BE2C (cell line): ENCODE data around the gene PIP5KL1.
"Not testable (repeated sequence)": the region's sequence is repeated elsewhere in the genome, so short reads cannot be mapped to it uniquely, and the experiment has no call there.

Experiments
- DNase-seq: peaks from one replicate; pipeline ENCODE4 v3.0.0-alpha.2; 2020
- H3K27me3 ChIP-seq: fragments of 250-450 bp; sonication (Bioruptor Pico); 2 replicates; pipeline ENCODE4 v1.5.1; 2020; ENCODE audit warnings: mild to moderate bottlenecking
- H3K36me3 ChIP-seq: fragments of 250-450 bp; sonication (Bioruptor Pico); 2 replicates; pipeline ENCODE4 v1.5.1; 2020; ENCODE audit warnings: mild to moderate bottlenecking
- H3K4me1 ChIP-seq: fragments of 250-450 bp; sonication (Bioruptor Pico); 2 replicates; pipeline ENCODE4 v1.5.1; 2020
- H3K4me3 ChIP-seq: 2 replicates; pipeline ENCODE4 v1.5.1; 2011; ENCODE audit warnings: low read depth, low read length
- H3K9me3 ChIP-seq: fragments of 250-450 bp; sonication (Bioruptor Pico); 2 replicates; pipeline ENCODE4 v1.5.1; 2020
- TF ChIP-seq, protein P1 (sequence below): IDR thresholded peaks from 2 replicates; pipeline ENCODE4 v1.5.1; 2012; ENCODE audit warnings: mild to moderate bottlenecking, low read depth, low read length

Gene PIP5KL1

DNA sequence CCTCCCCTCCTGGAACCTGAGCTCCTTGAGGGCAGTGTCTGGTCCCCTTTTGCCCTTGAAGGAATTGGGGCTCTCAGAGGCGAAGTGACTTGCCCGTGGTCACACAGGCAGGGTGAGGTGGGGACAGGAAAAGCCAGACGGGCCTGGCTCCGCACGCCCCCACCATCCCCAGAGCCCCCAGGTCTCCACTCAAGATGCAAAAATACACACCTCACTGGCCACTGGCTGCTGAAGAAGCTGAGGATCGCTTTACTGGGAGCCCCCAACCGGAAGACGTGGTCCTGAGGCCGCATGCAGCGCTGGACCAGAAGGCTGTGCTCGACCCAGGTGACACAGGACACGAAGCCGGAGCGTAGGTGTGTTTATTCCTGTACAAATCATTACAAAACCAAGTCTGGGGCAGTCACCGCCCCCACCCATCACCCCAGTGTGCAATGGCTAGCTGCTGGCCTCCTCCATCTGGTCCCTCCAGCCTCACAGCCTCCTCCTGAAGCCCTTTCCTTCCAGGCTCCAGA, 45.5 kb downstream of the PIP5KL1 start:
- DNase-seq: no peak
- Histone ChIP-seq H3K9me3 (no peaks in the 10 kb centered on the region), H3K36me3 (peaks cover 28% of the 10 kb centered on the region), H3K4me3 (no peak overlapping the region), H3K4me1 (peaks cover 10% of the 10 kb centered on the region), H3K27me3 (no peaks in the 10 kb centered on the region)
- TF ChIP-seq, protein P1, sequence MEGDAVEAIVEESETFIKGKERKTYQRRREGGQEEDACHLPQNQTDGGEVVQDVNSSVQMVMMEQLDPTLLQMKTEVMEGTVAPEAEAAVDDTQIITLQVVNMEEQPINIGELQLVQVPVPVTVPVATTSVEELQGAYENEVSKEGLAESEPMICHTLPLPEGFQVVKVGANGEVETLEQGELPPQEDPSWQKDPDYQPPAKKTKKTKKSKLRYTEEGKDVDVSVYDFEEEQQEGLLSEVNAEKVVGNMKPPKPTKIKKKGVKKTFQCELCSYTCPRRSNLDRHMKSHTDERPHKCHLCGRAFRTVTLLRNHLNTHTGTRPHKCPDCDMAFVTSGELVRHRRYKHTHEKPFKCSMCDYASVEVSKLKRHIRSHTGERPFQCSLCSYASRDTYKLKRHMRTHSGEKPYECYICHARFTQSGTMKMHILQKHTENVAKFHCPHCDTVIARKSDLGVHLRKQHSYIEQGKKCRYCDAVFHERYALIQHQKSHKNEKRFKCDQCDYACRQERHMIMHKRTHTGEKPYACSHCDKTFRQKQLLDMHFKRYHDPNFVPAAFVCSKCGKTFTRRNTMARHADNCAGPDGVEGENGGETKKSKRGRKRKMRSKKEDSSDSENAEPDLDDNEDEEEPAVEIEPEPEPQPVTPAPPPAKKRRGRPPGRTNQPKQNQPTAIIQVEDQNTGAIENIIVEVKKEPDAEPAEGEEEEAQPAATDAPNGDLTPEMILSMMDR: no peak

DNA sequence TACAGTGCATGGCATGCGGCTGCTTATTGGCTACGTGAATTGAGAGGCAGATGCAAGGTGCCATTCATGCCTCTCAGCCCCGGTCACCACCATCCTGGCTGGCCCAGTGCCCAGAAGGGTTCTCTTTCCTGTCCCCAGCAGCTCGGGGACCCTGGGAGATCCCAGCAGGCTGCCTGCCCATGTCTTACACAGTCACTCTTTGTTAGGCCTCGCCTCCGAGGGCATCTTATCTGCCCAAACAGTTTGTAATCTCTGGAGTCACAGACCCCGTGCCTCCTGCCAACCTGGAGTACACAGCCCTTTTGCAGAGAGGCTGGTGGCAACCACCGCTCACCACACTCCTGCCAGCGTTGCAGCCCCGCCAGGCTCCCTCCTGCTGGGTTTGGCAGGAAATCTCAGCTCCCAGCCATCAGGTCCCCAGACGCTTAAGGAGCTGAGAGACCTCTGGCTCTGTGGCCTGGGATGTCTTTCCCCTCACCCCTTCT, 46.1 kb downstream of the PIP5KL1 start:
- peaks cover 25% of the 10 kb centered on the region for H3K36me3 ChIP-seq
- H3K4me3 ChIP-seq: no peak overlapping the region
- peaks cover 10% of the 10 kb centered on the region for H3K4me1 ChIP-seq
- no peaks in the 10 kb centered on the region for H3K9me3 ChIP-seq
- peak; percentile 74 for DNase-seq
- no peaks in the 10 kb centered on the region for H3K27me3 ChIP-seq
- TF ChIP-seq, protein P1: no peak

DNA sequence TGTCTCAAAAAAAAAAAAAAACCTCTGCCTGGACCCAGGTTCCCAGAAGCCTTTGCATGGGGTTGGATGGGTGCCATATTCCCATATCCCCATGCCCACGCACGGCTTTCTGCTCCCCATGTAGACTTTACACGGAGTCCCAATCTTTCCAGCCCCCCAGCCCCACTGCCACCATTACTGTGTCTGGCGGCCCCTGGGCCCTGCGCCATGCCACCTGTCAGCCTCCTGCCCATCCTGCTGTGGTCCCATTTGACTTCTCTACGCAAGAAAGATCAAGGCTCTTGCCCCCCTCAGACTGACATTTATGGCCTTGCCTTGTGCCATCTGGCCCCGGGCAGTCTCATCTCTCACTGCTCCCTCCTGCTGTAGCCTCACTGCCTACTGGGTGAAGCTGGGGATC, 46.6 kb downstream of the PIP5KL1 start:
- peaks cover 25% of the 10 kb centered on the region for H3K36me3 ChIP-seq
- no peaks in the 10 kb centered on the region for H3K9me3 ChIP-seq
- TF ChIP-seq, protein P1: no peak
- H3K27me3 ChIP-seq: no peaks in the 10 kb centered on the region
- H3K4me3 ChIP-seq: no peak overlapping the region
- no peak for DNase-seq
- peaks cover 10% of the 10 kb centered on the region for H3K4me1 ChIP-seq

DNA sequence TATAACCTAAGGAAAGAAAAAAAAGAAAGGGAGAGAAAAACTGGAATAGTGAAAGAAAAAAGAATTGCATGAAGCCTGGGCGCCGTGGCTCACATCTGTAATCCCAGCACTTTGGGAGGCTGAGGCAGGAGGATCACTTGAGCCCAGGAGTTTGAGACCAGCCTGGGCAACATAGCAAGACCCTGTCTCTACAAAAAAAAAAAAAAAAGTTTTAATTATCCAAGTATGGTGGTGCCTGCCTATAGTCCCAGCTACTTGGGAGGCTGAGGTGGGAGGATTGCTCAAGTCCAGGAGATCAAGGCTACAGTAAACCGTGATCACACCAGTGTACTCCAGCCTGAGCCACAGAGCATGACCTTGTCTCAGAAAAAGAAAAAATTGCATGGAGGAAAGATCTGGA, 48.9 kb downstream of the PIP5KL1 start:
- H3K9me3 ChIP-seq, DNase-seq, H3K27me3 ChIP-seq, H3K36me3 ChIP-seq, H3K4me3 ChIP-seq: not testable (repeated sequence)
- peaks cover 14% of the 10 kb centered on the region for H3K4me1 ChIP-seq

DNA sequence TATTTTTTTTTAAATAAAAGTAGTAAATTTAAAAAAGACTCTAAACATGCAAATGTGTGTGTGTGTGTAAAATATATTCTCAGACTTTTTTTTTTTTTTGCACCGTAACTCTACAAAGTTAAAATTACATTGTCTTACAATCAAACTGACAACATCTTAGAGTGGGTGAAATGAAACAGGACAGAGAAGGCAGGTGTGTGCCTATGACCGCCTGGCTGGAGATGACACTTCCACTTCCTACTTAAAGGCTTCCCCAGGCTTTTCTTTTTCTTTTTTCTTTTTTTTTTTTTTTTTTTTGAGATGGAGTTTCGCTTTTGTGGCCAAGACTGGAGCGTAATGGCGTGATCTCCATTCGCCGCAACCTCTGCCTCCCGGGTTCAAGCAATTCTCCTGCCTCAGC, 50.4 kb downstream of the PIP5KL1 start:
- H3K4me3 ChIP-seq: no peak overlapping the region
- peaks cover 14% of the 10 kb centered on the region for H3K4me1 ChIP-seq
- H3K36me3 ChIP-seq: no peaks in the 10 kb centered on the region
- TF ChIP-seq, protein P1: no peak
- DNase-seq: no peak
- no peaks in the 10 kb centered on the region for H3K9me3 ChIP-seq
- H3K27me3 ChIP-seq: no peaks in the 10 kb centered on the region

DNA sequence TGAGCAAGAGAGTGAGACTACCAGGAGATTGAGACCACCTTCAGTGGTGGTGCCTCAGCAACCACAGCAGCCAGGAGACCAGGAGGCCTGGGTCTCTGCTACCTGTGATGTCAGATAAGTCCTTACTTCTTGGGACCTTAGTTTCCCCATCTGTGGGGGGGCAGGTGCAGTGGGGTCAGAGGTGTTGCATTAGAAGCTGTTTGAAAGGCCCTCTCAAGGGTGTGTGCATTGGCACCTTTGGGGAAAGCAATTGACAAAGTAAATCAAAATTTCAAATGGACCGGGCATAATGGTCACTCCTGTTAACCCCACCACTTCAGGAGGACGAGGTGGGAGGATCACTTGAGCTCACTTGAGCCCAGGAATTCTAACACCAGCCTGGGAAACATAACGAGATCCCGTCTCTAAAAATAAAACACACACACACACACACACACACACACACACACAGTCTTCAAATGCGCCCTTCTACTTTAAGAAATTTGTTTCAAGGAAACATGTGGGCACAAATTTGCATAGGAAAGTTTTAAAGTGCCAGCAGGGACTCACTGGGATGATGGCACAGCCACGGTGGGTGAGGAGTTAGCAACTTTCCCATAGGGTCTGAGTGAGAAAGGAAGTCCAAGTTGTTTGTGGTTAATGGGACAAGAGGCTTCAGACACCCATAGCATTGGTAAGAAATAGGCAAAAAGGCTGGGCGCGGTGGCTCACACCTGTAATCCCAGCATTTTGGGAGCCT, 51.8 kb downstream of the PIP5KL1 start:
- Histone ChIP-seq H3K4me3 (no peak overlapping the region; the same call in 1 of the 2 replicates), H3K36me3 (no peaks in the 10 kb centered on the region), H3K4me1 (peaks cover 4% of the 10 kb centered on the region; the same call in 1 of the 2 replicates), H3K27me3 (no peaks in the 10 kb centered on the region), H3K9me3 (no peaks in the 10 kb centered on the region)
- no peak for DNase-seq
- TF ChIP-seq, protein P1: no peak
